SH-SY5Y (cell line): ENCODE measurements around the gene NAALADL2.

ENCODE experiments used
- GATA2 ChIP-seq: IDR thresholded peaks from 2 replicates; pipeline ENCODE4 v1.6.1; 2011; ENCODE audit warnings: mild to moderate bottlenecking, low read depth, low read length
- GATA3 ChIP-seq: IDR thresholded peaks from 2 replicates; pipeline ENCODE4 v1.6.1; 2011; ENCODE audit warnings: low read depth, mild to moderate bottlenecking, low read length, moderate library complexity

DNA sequence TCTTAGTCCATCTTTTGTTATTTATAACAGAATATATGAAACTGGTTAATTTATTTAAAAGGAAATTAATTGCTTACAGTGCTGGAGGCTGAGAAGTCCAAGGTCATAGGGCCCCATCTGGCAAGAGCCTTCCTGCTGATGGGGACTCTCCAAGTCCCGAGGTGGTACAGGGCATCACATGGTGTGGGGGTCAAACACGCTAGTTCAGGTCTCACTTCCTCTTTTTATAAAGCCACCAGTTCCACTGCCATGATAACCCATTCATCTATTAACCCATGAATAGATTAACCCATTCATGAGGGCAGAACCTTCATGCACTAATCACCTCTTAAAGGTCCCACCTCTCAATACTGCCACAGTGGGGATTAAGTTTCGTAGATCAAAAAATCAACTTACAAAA, 659.3 kb downstream of the NAALADL2 start:
- TF ChIP-seq GATA3 (no peak), GATA2 (no peak)
